Islet precursor cell (in vitro differentiated cells): Measurements from ENCODE around the gene ZNF148.
A peak's percentile ranks its signal among the peaks of the same experiment; 100 is the strongest.

Experiments used
- DNase-seq: peaks from one replicate; pipeline ENCODE4 v3.0.0-alpha.2; 2018

The ZNF148 gene

GRCh38 chr3:125186261-125186787, 188.8 kb downstream of the ZNF148 start:
- DNase-seq, result no peak

DNA sequence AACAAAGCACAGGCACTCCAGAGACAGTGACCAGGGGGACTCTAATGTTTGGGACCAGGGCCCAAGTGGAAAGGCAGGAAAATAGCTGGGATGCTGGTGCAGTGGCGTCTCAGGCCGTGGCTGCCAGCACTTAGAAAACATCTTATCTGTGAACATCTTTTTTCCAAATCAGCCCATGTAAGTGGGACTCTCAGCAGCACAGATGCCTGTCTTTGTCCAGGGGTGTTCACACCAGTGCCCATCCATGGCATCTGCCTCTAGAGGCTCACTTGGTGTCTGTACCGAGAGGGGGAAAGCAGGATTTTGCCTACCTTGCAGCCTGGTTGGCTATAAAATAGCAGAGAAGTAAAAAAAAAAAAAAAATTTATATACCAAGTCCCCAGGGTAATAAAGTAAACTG, 189.3 kb downstream of the ZNF148 start:
- peak; percentile 42 for DNase-seq

DNA sequence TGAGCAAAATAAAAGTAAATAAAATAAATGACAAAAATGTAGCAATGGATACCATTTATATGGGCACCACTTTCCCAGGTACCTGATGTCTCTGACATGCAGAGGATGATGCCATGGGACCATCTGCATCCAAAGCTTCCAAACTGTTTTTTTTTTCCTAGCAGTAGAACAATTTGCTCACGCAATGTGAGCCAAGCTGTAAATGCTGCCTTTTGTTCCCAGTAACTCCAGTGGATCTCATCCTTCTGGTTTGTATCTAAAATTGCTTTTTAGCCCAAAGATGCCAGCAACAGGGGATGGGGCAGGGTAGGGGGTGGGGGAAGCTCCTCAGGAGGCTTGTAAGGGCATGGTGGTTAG, 195.3 kb downstream of the ZNF148 start:
- DNase-seq, result no peak

- DNase-seq, result no peak
Observed at GRCh38 chr3:125179143-125179883, 195.8 kb downstream of the ZNF148 start.

- DNase-seq, result no peak
Observed at GRCh38 chr3:125177746-125178145, 197.4 kb downstream of the ZNF148 start.
